ENCODE measurements around the gene FBXO38. TPM values are rescaled to one million over a fixed set of nuclear protein-coding genes. Genes with fewer than 3 reads are reported as not detected.

FBXO38 gene
- polyA plus RNA-seq, 3 donors, result 6.8 to 22.1 (median 14.8) TPM

GRCh38 chr5:148397968-148398595 lies 14.3 kb downstream of the FBXO38 start:
- Histone ChIP-seq H3K4me1 (ENCODE audit: control insufficient read depth in 1 of 2, insufficient read depth in 2 of 2, low read length in 2 of 2) (peaks cover 38 to 40% of the 10 kb centered on the region in 2 donors), H3K4me3 (replicated peaks in 1 of 3; ENCODE audit: low read depth in 2 of 3, low read length in 3 of 3) (no peak overlapping the region), H3K4me2 (replicated peaks; ENCODE audit: extremely low read depth, low read length, poor library complexity, severe bottlenecking) (peak overlapping the region; percentile 27), H3K9me3 (replicated peaks in 1 of 2; ENCODE audit: control insufficient read depth in 1 of 2, insufficient read depth in 1 of 2, low read length in 2 of 2) (no peaks in the 10 kb centered on the region), H3K27ac (ENCODE audit: low read depth in 1 of 2, low read length in 2 of 2) (peak overlapping the region in 1 of 2 donors; percentile 22), H2AFZ (ENCODE audit: insufficient read depth, low read depth, low read length, poor library complexity, severe bottlenecking) (no peak overlapping the region), H3K79me2 (ENCODE audit: insufficient read depth, low read length) (peaks cover 76% of the 10 kb centered on the region), H3K27me3 (ENCODE audit: control insufficient read depth in 2 of 2, insufficient read depth in 2 of 2, low read length in 2 of 2) (no peaks in the 10 kb centered on the region), H3K36me3 (replicated peaks in 1 of 2; ENCODE audit: control insufficient read depth in 1 of 2, insufficient read depth in 2 of 2, low read length in 2 of 2) (peaks cover 37 to 65% of the 10 kb centered on the region in 2 donors), H4K20me1 (ENCODE audit: insufficient read depth, low read length) (peaks cover 8% of the 10 kb centered on the region), H3K9ac (ENCODE audit: insufficient read depth, low read length, poor library complexity, severe bottlenecking) (no peak overlapping the region)
- DNase-seq, result peak in 2 of 3 donors; percentile 51 to 59
- peaks cover 0 to 2% (median 0%) of the 10 kb centered on the region in 7 donors for H3K9me3 Mint-ChIP-seq
- no peak for TF ChIP-seq CTCF (IDR thresholded peaks at IDR 0.05)
- H3K27me3 Mint-ChIP-seq (ENCODE audit: low read depth in 3 of 3), result no peaks in the 10 kb centered on the region
- intact Hi-C loops (cut with micrococcal nuclease), result no loop called here
- peaks cover 49% of the 10 kb centered on the region for H3K4me1 Mint-ChIP-seq
- peak overlapping the region; percentile 7 to 93 (median 77) for H3K27ac Mint-ChIP-seq
- WGBS (ENCODE audit: insufficient coverage), result no CpG with 5 or more reads among the region's 3 CpGs
- peaks cover 52 to 72% of the 10 kb centered on the region in 2 donors for H3K36me3 Mint-ChIP-seq
- peak overlapping the region in 1 of 2 donors; percentile 34 for H3K4me3 Mint-ChIP-seq

- peaks cover 37 to 59% of the 10 kb centered on the region in 2 donors for H3K36me3 ChIP-seq (replicated peaks in 1 of 2; ENCODE audit: control insufficient read depth in 1 of 2, insufficient read depth in 2 of 2, low read length in 2 of 2)
- no peaks in the 10 kb centered on the region for H3K9me3 ChIP-seq (replicated peaks in 1 of 2; ENCODE audit: control insufficient read depth in 1 of 2, insufficient read depth in 1 of 2, low read length in 2 of 2)
- TF ChIP-seq CTCF (IDR thresholded peaks at IDR 0.05), result no peak
- Mint-ChIP-seq H3K36me3 (peaks cover 49 to 67% of the 10 kb centered on the region in 2 donors), H3K27me3 (ENCODE audit: low read depth in 3 of 3) (no peaks in the 10 kb centered on the region), H3K27ac (peak overlapping the region in 6 of 7 donors; percentile 32 to 93 (median 80)), H3K4me3 (no peak overlapping the region), H3K9me3 (peaks cover 0 to 2% (median 0%) of the 10 kb centered on the region in 7 donors), H3K4me1 (peaks cover 52% of the 10 kb centered on the region)
- no peak overlapping the region for H3K4me3 ChIP-seq (replicated peaks in 1 of 3; ENCODE audit: low read depth in 2 of 3, low read length in 3 of 3)
- H3K27ac ChIP-seq (ENCODE audit: low read depth in 1 of 2, low read length in 2 of 2), result peak overlapping the region in 1 of 2 donors; percentile 22
- H4K20me1 ChIP-seq (ENCODE audit: insufficient read depth, low read length), result peaks cover 1% of the 10 kb centered on the region
- 97% methylated on average over 3 of the region's 5 CpGs for WGBS (ENCODE audit: insufficient coverage)
- H3K27me3 ChIP-seq (ENCODE audit: control insufficient read depth in 2 of 2, insufficient read depth in 2 of 2, low read length in 2 of 2), result no peaks in the 10 kb centered on the region
- no peak overlapping the region for H3K9ac ChIP-seq (ENCODE audit: insufficient read depth, low read length, poor library complexity, severe bottlenecking)
- peaks cover 71% of the 10 kb centered on the region for H3K79me2 ChIP-seq (ENCODE audit: insufficient read depth, low read length)
- H3K4me2 ChIP-seq (replicated peaks; ENCODE audit: extremely low read depth, low read length, poor library complexity, severe bottlenecking), result no peak overlapping the region
- DNase-seq, result no peak
- H3K4me1 ChIP-seq (ENCODE audit: control insufficient read depth in 1 of 2, insufficient read depth in 2 of 2, low read length in 2 of 2), result peaks cover 42 to 46% of the 10 kb centered on the region in 2 donors
- intact Hi-C loops (cut with micrococcal nuclease), result no loop called here
- H2AFZ ChIP-seq (ENCODE audit: insufficient read depth, low read depth, low read length, poor library complexity, severe bottlenecking), result no peak overlapping the region
Observed at GRCh38 chr5:148398698-148399121, 15.0 kb downstream of the FBXO38 start.

All from CD14-positive monocyte (primary cell).